Stomach (tissue), 4 donors: ENCODE results near the gene GPR89B.

Experiments used
- CTCF ChIP-seq, 7 experiments: fragments of 450-650 bp in 4 of 7; fragments of 200-600 bp in 3 of 7; sonication (generic) in 3 of 7; IDR thresholded peaks; one replicate each; pipeline ENCODE4 v1.5.1; 2016 to 2019; ENCODE audit warnings: antibody characterized with exemption in 7 of 7, control low read depth in 2 of 7, mild to moderate bottlenecking in 1 of 7
- POLR2A ChIP-seq, 4 donors: fragments of 450-650 bp; IDR thresholded peaks; one replicate each; pipeline ENCODE4 v1.6.1; 2016; ENCODE audit warnings: antibody characterized with exemption in 4 of 4, control low read depth in 2 of 4, mild to moderate bottlenecking in 1 of 4, moderate library complexity in 1 of 4
- POLR2AphosphoS5 ChIP-seq, 3 donors: sonication (generic); formaldehyde crosslinking; IDR thresholded peaks; one replicate each; pipeline ENCODE4 v1.6.1; 2016; ENCODE audit warnings: antibody characterized with exemption in 3 of 3

- TF ChIP-seq CTCF (IDR thresholded peaks at IDR 0.05) (no peak), POLR2AphosphoS5 (IDR thresholded peaks at IDR 0.05) (no peak), POLR2A (IDR thresholded peaks at IDR 0.05) (no peak)
Measured at GRCh38 chr1:147879911-147880310, 48.3 kb upstream of the GPR89B start.
